K562 (cell line): ENCODE data around the gene CETN1. TPM values are rescaled to one million over a fixed set of nuclear protein-coding genes. Genes with fewer than 3 reads are reported as not detected.

ENCODE experiments used
- CBX8 ChIP-seq: fragments of 200-600 bp; sonication (generic); IDR thresholded peaks from 2 replicates; pipeline ENCODE4 v1.6.1; 2012; ENCODE audit warnings: borderline replicate concordance, mixed run types, low read depth, mild to moderate bottlenecking, moderate library complexity, mixed read lengths, low read length, control low read depth, inconsistent platforms; ENCODE audit not compliant: poor library complexity, severe bottlenecking; ENCODE audit errors: extremely low read depth
- ETV1 ChIP-seq: fragments of 450-650 bp; conservative IDR thresholded peaks from 2 replicates; pipeline ENCODE4 v1.6.1; 2016; ENCODE audit warnings: missing genetic modification characterization, control low read depth, low read depth, missing compliant biosample characterization
- KLF10 ChIP-seq: fragments of 250-450 bp; sonication (Bioruptor Pico); IDR thresholded peaks from 2 replicates; pipeline ENCODE4 v1.6.1; 2021; ENCODE audit warnings: matching md5 sums
- MAZ ChIP-seq, 2 experiments: fragments of 450-650 bp in 1 of 2; sonication (generic) in 1 of 2; formaldehyde crosslinking; IDR thresholded peaks in 1 of 2; conservative IDR thresholded peaks in 1 of 2; 2 replicates each; pipeline versions ENCODE4 v1.4.0 to v1.5.0; 2020; ENCODE audit warnings: mild to moderate bottlenecking in 1 of 2, missing genetic modification reagents in 1 of 2
- MTA3 ChIP-seq: fragments of 450-650 bp; formaldehyde crosslinking; IDR thresholded peaks from 2 replicates; pipeline ENCODE4 v1.6.1; 2017; ENCODE audit warnings: mild to moderate bottlenecking, borderline replicate concordance
- SIRT6 ChIP-seq: IDR thresholded peaks from one replicate; pipeline ENCODE4 v1.6.1; 2012; ENCODE audit warnings: low read depth, mild to moderate bottlenecking, control low read depth, inconsistent platforms, low read length, moderate library complexity
- SNRNP70 ChIP-seq: fragments of 200-400 bp; formaldehyde crosslinking; optimal IDR thresholded peaks from 2 replicates; pipeline ENCODE3; 2017; ENCODE audit warnings: low read depth, low read length
- SUPT5H ChIP-seq: fragments of 450-650 bp; IDR thresholded peaks from 2 replicates; pipeline ENCODE4 v1.6.1; 2016
- TGIF2 ChIP-seq: sonication (generic); formaldehyde crosslinking; IDR thresholded peaks from 2 replicates; pipeline ENCODE4 v1.8.1; 2022; ENCODE audit warnings: mild to moderate bottlenecking, missing genetic modification reagents, moderate library complexity
- TRIM24 ChIP-seq, 2 experiments: fragments of 450-650 bp; IDR thresholded peaks; 2 replicates each; pipeline ENCODE4 v1.6.1; 2016
- polyA plus RNA-seq, 8 experiments: library from polyadenylated mRNA; depleted of rRNA in 4 of 8; stranded (reverse) in 5 of 8; unstranded in 3 of 8; fragments of >200 nt; fragmentation: Nextera tagmentation in 2 of 8; fragmentation: Illumina TruSeq in 1 of 8; extraction: Ambion mirVana in 2 of 8; extraction: Trizol in 1 of 8; gene quantifications; 2 replicates each; pipeline versions ENCODE4 v1.2.1 to v1.2.3, GENCODE V29; 2011 to 2014; ENCODE audit warnings: inconsistent platforms in 1 of 8, missing spikeins in 1 of 8
- total RNA-seq, 7 experiments: library from RNA; depleted of rRNA in 6 of 7; stranded (reverse); fragments of >200 nt in 6 of 7; fragmentation: Illumina TruSeq in 2 of 7; extraction: Trizol in 2 of 7; gene quantifications; 2 replicates each; pipeline versions ENCODE4 v1.2.1 to v1.2.3, GENCODE V29; 2011 to 2021; ENCODE audit warnings: low replicate concordance in 1 of 7
- TF ChIP-seq, protein P1 (sequence below), 2 experiments: fragments of 450-650 bp; IDR thresholded peaks; 2 replicates each; pipeline ENCODE4 v1.6.1; 2016
- TF ChIP-seq, protein P2 (sequence below): sonication (generic); formaldehyde crosslinking; IDR thresholded peaks from 2 replicates; pipeline ENCODE4 v1.8.1; 2023; ENCODE audit warnings: mild to moderate bottlenecking, missing genetic modification reagents
- TF ChIP-seq, protein P3 (sequence below): sonication (generic); formaldehyde crosslinking; IDR thresholded peaks from 2 replicates; pipeline ENCODE4 v1.4.0; 2020; ENCODE audit warnings: mild to moderate bottlenecking, missing genetic modification reagents
- TF ChIP-seq, protein P4 (sequence below): fragments of 250-450 bp; sonication (Bioruptor Pico); IDR thresholded peaks from 2 replicates; pipeline ENCODE4 v1.5.1; 2021; ENCODE audit warnings: mild to moderate bottlenecking

Gene CETN1
- total and polyA plus RNA-seq, 9 of the 15 experiments (the other 6 are each of a cell fraction or from before 2014, with no cell fraction given): 0.07 to 0.34 (median 0.19) TPM; not detected in 3

DNA sequence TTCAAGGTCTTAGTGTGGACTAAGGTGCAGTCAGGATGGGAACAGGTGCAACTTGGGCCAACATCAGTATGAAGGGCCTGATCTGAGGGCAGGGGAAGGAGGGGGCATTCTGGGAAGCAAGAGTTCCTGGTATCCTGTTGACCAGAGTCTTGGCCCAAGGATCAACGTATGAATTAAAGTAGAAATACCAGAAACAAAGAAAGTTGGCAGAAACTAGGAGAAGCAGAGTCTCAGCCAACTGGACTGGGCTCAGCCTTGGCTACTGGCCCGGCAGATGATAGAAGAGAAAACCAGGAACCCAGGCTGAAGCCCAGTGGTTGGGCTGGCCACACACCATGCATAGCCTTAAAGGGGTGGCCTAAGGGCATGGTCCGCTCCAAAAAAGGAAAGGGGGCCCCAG is 2.3 kb downstream of the CETN1 start (continued):
- TF ChIP-seq, protein P1, sequence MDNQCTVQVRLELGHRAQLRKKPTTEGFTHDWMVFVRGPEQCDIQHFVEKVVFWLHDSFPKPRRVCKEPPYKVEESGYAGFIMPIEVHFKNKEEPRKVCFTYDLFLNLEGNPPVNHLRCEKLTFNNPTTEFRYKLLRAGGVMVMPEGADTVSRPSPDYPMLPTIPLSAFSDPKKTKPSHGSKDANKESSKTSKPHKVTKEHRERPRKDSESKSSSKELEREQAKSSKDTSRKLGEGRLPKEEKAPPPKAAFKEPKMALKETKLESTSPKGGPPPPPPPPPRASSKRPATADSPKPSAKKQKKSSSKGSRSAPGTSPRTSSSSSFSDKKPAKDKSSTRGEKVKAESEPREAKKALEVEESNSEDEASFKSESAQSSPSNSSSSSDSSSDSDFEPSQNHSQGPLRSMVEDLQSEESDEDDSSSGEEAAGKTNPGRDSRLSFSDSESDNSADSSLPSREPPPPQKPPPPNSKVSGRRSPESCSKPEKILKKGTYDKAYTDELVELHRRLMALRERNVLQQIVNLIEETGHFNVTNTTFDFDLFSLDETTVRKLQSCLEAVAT (IDR thresholded peaks at IDR 0.05): no peak
- no peak for TF ChIP-seq KLF10
- TF ChIP-seq SNRNP70: no peak
- TF ChIP-seq, protein P2, sequence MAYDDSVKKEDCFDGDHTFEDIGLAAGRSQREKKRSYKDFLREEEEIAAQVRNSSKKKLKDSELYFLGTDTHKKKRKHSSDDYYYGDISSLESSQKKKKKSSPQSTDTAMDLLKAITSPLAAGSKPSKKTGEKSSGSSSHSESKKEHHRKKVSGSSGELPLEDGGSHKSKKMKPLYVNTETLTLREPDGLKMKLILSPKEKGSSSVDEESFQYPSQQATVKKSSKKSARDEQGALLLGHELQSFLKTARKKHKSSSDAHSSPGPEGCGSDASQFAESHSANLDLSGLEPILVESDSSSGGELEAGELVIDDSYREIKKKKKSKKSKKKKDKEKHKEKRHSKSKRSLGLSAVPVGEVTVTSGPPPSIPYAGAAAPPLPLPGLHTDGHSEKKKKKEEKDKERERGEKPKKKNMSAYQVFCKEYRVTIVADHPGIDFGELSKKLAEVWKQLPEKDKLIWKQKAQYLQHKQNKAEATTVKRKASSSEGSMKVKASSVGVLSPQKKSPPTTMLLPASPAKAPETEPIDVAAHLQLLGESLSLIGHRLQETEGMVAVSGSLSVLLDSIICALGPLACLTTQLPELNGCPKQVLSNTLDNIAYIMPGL (CRISPR knock-in tag): no peak
- no peak for TF ChIP-seq CBX8
- TF ChIP-seq MAZ (CRISPR knock-in tag; conservative IDR thresholded peaks at IDR 0.05 in 1 of 2, IDR thresholded peaks at IDR 0.05 in 1 of 2): no peak
- no peak for TF ChIP-seq ETV1 (tag)
- TF ChIP-seq, protein P3, sequence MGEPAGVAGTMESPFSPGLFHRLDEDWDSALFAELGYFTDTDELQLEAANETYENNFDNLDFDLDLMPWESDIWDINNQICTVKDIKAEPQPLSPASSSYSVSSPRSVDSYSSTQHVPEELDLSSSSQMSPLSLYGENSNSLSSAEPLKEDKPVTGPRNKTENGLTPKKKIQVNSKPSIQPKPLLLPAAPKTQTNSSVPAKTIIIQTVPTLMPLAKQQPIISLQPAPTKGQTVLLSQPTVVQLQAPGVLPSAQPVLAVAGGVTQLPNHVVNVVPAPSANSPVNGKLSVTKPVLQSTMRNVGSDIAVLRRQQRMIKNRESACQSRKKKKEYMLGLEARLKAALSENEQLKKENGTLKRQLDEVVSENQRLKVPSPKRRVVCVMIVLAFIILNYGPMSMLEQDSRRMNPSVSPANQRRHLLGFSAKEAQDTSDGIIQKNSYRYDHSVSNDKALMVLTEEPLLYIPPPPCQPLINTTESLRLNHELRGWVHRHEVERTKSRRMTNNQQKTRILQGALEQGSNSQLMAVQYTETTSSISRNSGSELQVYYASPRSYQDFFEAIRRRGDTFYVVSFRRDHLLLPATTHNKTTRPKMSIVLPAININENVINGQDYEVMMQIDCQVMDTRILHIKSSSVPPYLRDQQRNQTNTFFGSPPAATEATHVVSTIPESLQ (CRISPR knock-in tag): no peak
- TF ChIP-seq MTA3: no peak
- TF ChIP-seq TRIM24 (IDR thresholded peaks at IDR 0.05): no peak
- TF ChIP-seq TGIF2 (CRISPR knock-in tag): no peak
- no peak for TF ChIP-seq SUPT5H
- TF ChIP-seq, protein P4, sequence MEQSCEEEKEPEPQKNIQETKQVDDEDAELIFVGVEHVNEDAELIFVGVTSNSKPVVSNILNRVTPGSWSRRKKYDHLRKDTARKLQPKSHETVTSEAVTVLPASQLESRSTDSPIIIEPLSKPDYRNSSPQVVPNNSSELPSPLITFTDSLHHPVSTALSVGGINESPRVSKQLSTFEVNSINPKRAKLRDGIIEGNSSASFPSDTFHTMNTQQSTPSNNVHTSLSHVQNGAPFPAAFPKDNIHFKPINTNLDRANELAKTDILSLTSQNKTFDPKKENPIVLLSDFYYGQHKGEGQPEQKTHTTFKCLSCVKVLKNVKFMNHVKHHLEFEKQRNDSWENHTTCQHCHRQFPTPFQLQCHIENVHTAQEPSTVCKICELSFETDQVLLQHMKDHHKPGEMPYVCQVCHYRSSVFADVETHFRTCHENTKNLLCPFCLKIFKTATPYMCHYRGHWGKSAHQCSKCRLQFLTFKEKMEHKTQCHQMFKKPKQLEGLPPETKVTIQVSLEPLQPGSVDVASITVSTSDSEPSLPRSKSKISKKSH (CRISPR knock-in tag): no peak
- TF ChIP-seq SIRT6: no peak
